Mesenchymal stem cell (in vitro differentiated cells and primary cell): ENCODE data around the gene FSTL1.
A peak's percentile ranks its signal among the peaks of the same experiment; 100 is the strongest.
"Not testable (repeated sequence)": the region's sequence is repeated elsewhere in the genome, so short reads cannot be mapped to it uniquely, and the experiment has no call there.

Experiments
- DNase-seq: peaks from one replicate; pipeline ENCODE4 v3.0.0-alpha.2; 2013
- H2AFZ ChIP-seq: one replicate; pipeline ENCODE4 v1.6.1; 2013; ENCODE audit warnings: low read depth, mild to moderate bottlenecking, control low read depth, inconsistent platforms, low read length, moderate library complexity
- H2AK5ac ChIP-seq: 2 replicates; pipeline ENCODE4 v1.6.1; 2013; ENCODE audit warnings: low read length, moderate library complexity, mild to moderate bottlenecking, inconsistent platforms; ENCODE audit not compliant: severe bottlenecking
- H2BK120ac ChIP-seq: one replicate; pipeline ENCODE4 v1.6.1; 2013; ENCODE audit warnings: low read depth, mild to moderate bottlenecking, inconsistent platforms, low read length, moderate library complexity
- H2BK12ac ChIP-seq, 2 experiments: one replicate each; pipeline ENCODE4 v1.6.1; 2013; ENCODE audit warnings: inconsistent platforms in 2 of 2, low read length in 2 of 2, mild to moderate bottlenecking in 2 of 2, moderate library complexity in 2 of 2, control low read depth in 1 of 2
- H2BK15ac ChIP-seq: one replicate; pipeline ENCODE4 v1.6.1; 2013; ENCODE audit warnings: mild to moderate bottlenecking, low read depth, inconsistent platforms; ENCODE audit not compliant: poor library complexity, severe bottlenecking
- H2BK5ac ChIP-seq: 2 replicates; pipeline ENCODE4 v1.6.1; 2013; ENCODE audit warnings: low read depth, mild to moderate bottlenecking, low read length, control low read depth, inconsistent platforms; ENCODE audit not compliant: poor library complexity, severe bottlenecking
- H3K14ac ChIP-seq, 2 experiments: one replicate each; pipeline ENCODE4 v1.6.1; 2013; ENCODE audit warnings: inconsistent platforms in 2 of 2, low read length in 2 of 2, control low read depth in 1 of 2, mild to moderate bottlenecking in 1 of 2, moderate library complexity in 1 of 2
- H3K18ac ChIP-seq, 2 experiments: one replicate each; pipeline ENCODE4 v1.6.1; 2013; ENCODE audit warnings: inconsistent platforms in 2 of 2, low read length in 2 of 2, control low read depth in 1 of 2, low read depth in 1 of 2, mild to moderate bottlenecking in 1 of 2
- H3K23ac ChIP-seq, 2 experiments: one replicate each; pipeline ENCODE4 v1.6.1; 2013; ENCODE audit warnings: inconsistent platforms in 2 of 2, low read length in 2 of 2, mild to moderate bottlenecking in 2 of 2, moderate library complexity in 2 of 2, control low read depth in 1 of 2
- H3K27ac ChIP-seq: 2 replicates; pipeline ENCODE4 v1.5.1; 2013; ENCODE audit warnings: mild to moderate bottlenecking, moderate library complexity, low read length, control low read depth, inconsistent platforms; ENCODE audit not compliant: poor library complexity, severe bottlenecking
- H3K27me3 ChIP-seq, 2 experiments: 2 replicates each; pipeline versions ENCODE4 v1.6.1 to v1.7.0; 2013; ENCODE audit warnings: low read length in 2 of 2, mild to moderate bottlenecking in 2 of 2, moderate library complexity in 2 of 2, control low read depth in 1 of 2, inconsistent platforms in 1 of 2; ENCODE audit not compliant: control insufficient read depth in 1 of 2, insufficient read depth in 1 of 2
- H3K36me3 ChIP-seq, 2 experiments: 2 replicates each; pipeline versions ENCODE4 v1.6.1 to v1.7.0; 2013; ENCODE audit warnings: low read length in 2 of 2, control low read depth in 1 of 2, inconsistent platforms in 1 of 2, low read depth in 1 of 2, mild to moderate bottlenecking in 1 of 2; ENCODE audit not compliant: insufficient read depth in 2 of 2, control insufficient read depth in 1 of 2
- H3K4ac ChIP-seq, 2 experiments: one replicate each; pipeline ENCODE4 v1.6.1; 2013; ENCODE audit warnings: inconsistent platforms in 2 of 2, low read length in 2 of 2, mild to moderate bottlenecking in 2 of 2, moderate library complexity in 2 of 2, control low read depth in 1 of 2, low read depth in 1 of 2
- H3K4me1 ChIP-seq: 2 replicates; pipeline ENCODE4 v1.6.1; 2013; ENCODE audit warnings: low read depth, low read length, control low read depth; ENCODE audit not compliant: control insufficient read depth, insufficient read depth
- H3K4me2 ChIP-seq: 2 replicates; pipeline ENCODE4 v1.6.1; 2013; ENCODE audit warnings: low read length, mild to moderate bottlenecking, inconsistent platforms; ENCODE audit not compliant: poor library complexity, severe bottlenecking
- H3K4me3 ChIP-seq, 2 experiments: 2 replicates each; pipeline versions ENCODE4 v1.5.1 to v1.7.0; 2013; ENCODE audit warnings: low read length in 2 of 2, mild to moderate bottlenecking in 2 of 2, control low read depth in 1 of 2, low read depth in 1 of 2; ENCODE audit not compliant: insufficient read depth in 1 of 2
- H3K79me1 ChIP-seq: replicated peaks from 2 replicates; pipeline ENCODE4 v1.6.1; 2013; ENCODE audit warnings: mild to moderate bottlenecking, control low read depth, low read length, inconsistent platforms; ENCODE audit not compliant: poor library complexity, severe bottlenecking
- H3K9ac ChIP-seq: 2 replicates; pipeline ENCODE4 v1.7.0; 2013; ENCODE audit warnings: mild to moderate bottlenecking, low read length, moderate library complexity
- H3K9me3 ChIP-seq: 2 replicates; pipeline ENCODE4 v1.7.0; 2013; ENCODE audit warnings: mild to moderate bottlenecking, low read length; ENCODE audit not compliant: control insufficient read depth
- H4K8ac ChIP-seq: one replicate; pipeline ENCODE4 v1.6.1; 2013; ENCODE audit warnings: inconsistent platforms, mild to moderate bottlenecking, low read length, moderate library complexity
- H4K91ac ChIP-seq: one replicate; pipeline ENCODE4 v1.6.1; 2013; ENCODE audit warnings: mild to moderate bottlenecking, low read length, inconsistent platforms
- WGBS: methylation state at CpG from one replicate; pipeline ENCODE4 v1.1.7; 2013; ENCODE audit warnings: mixed read lengths; 5-methylcytosine and 5-hydroxymethylcytosine counted together

Gene FSTL1

GRCh38 chr3:120377948-120378347 lies 72.8 kb downstream of the FSTL1 start:
- not testable (repeated sequence) for H2BK12ac ChIP-seq, H3K14ac ChIP-seq, H2AK5ac ChIP-seq, H3K4ac ChIP-seq, H4K91ac ChIP-seq, H3K27me3 ChIP-seq, H3K18ac ChIP-seq, H3K9ac ChIP-seq, H4K8ac ChIP-seq, DNase-seq, H2BK120ac ChIP-seq, H2BK5ac ChIP-seq, H3K9me3 ChIP-seq, H2AFZ ChIP-seq, H2BK15ac ChIP-seq, H3K4me3 ChIP-seq, H3K36me3 ChIP-seq, H3K4me1 ChIP-seq, H3K27ac ChIP-seq, H3K23ac ChIP-seq, H3K79me1 ChIP-seq, H3K4me2 ChIP-seq
- WGBS: 46% methylated on average over 3 of the region's 12 CpGs

GRCh38 chr3:120370463-120370862 lies 80.3 kb downstream of the FSTL1 start:
- no peak overlapping the region for H3K9ac ChIP-seq
- no peak overlapping the region for H2AFZ ChIP-seq
- no peak overlapping the region for H3K4ac ChIP-seq
- H2AK5ac ChIP-seq: no peak overlapping the region
- no peak overlapping the region for H2BK5ac ChIP-seq
- no peak overlapping the region for H3K14ac ChIP-seq
- H3K4me3 ChIP-seq: no peak overlapping the region
- H3K18ac ChIP-seq: no peak overlapping the region
- no peak overlapping the region for H4K8ac ChIP-seq
- H4K91ac ChIP-seq: no peak overlapping the region
- no peaks in the 10 kb centered on the region for H3K36me3 ChIP-seq
- no peak overlapping the region for H3K23ac ChIP-seq
- no peak overlapping the region for H2BK12ac ChIP-seq
- no peaks in the 10 kb centered on the region for H3K9me3 ChIP-seq
- H3K27me3 ChIP-seq: peaks cover 0 to 5% of the 10 kb centered on the region in 2 experiments
- no peak overlapping the region for H3K4me2 ChIP-seq
- H3K27ac ChIP-seq: no peak overlapping the region
- no peak overlapping the region for H2BK120ac ChIP-seq
- no peak for DNase-seq
- no peaks in the 10 kb centered on the region for H3K4me1 ChIP-seq
- H3K79me1 ChIP-seq: no peaks in the 10 kb centered on the region
- H2BK15ac ChIP-seq: no peak overlapping the region

- no peak overlapping the region for H3K9ac ChIP-seq
- no peak overlapping the region for H2BK120ac ChIP-seq
- H3K18ac ChIP-seq: no peak overlapping the region
- WGBS: 50% methylated on average over 1 of the region's 2 CpGs
- H2AK5ac ChIP-seq: no peak overlapping the region
- H3K4me1 ChIP-seq: no peaks in the 10 kb centered on the region
- H2AFZ ChIP-seq: no peak overlapping the region
- H3K79me1 ChIP-seq: no peaks in the 10 kb centered on the region
- no peak overlapping the region for H2BK5ac ChIP-seq
- H3K9me3 ChIP-seq: no peaks in the 10 kb centered on the region
- DNase-seq: no peak
- H3K4ac ChIP-seq: no peak overlapping the region
- H3K4me3 ChIP-seq: no peak overlapping the region
- H3K4me2 ChIP-seq: no peak overlapping the region
- no peak overlapping the region for H2BK12ac ChIP-seq
- no peak overlapping the region for H4K91ac ChIP-seq
- peaks cover 0 to 5% of the 10 kb centered on the region in 2 experiments for H3K27me3 ChIP-seq
- peak overlapping the region; percentile 62 for H3K27ac ChIP-seq
- H3K23ac ChIP-seq: no peak overlapping the region
- H2BK15ac ChIP-seq: no peak overlapping the region
- H3K36me3 ChIP-seq: no peaks in the 10 kb centered on the region
- H4K8ac ChIP-seq: no peak overlapping the region
- no peak overlapping the region for H3K14ac ChIP-seq
These were observed 81.7 kb downstream of the FSTL1 start for GRCh38 chr3:120369037-120369467.

GRCh38 chr3:120368172-120368571 lies 82.6 kb downstream of the FSTL1 start:
- Histone ChIP-seq H3K27me3 (peaks cover 0 to 5% of the 10 kb centered on the region in 2 experiments), H2BK15ac (no peak overlapping the region), H3K4ac (no peak overlapping the region), H2BK5ac (no peak overlapping the region), H3K23ac (no peak overlapping the region), H3K18ac (no peak overlapping the region), H2BK12ac (no peak overlapping the region), H3K4me1 (no peaks in the 10 kb centered on the region), H2AFZ (no peak overlapping the region), H2BK120ac (no peak overlapping the region), H3K4me2 (no peak overlapping the region), H3K4me3 (no peak overlapping the region), H3K79me1 (no peaks in the 10 kb centered on the region), H3K9ac (no peak overlapping the region), H3K27ac (no peak overlapping the region), H4K91ac (no peak overlapping the region), H3K9me3 (no peaks in the 10 kb centered on the region), H3K14ac (no peak overlapping the region), H2AK5ac (peak overlapping the region; percentile 84), H4K8ac (no peak overlapping the region), H3K36me3 (no peaks in the 10 kb centered on the region)
- no peak for DNase-seq
- WGBS: 77% methylated on average over 3 of the region's 3 CpGs
